NCI-H82 (cell line): Measurements from ENCODE around the gene TAOK1.

Source experiments
- DNase-seq: peaks from one replicate; lab custom pipeline; 2025; lab: John Stamatoyannopoulos, UW

Gene TAOK1

DNA sequence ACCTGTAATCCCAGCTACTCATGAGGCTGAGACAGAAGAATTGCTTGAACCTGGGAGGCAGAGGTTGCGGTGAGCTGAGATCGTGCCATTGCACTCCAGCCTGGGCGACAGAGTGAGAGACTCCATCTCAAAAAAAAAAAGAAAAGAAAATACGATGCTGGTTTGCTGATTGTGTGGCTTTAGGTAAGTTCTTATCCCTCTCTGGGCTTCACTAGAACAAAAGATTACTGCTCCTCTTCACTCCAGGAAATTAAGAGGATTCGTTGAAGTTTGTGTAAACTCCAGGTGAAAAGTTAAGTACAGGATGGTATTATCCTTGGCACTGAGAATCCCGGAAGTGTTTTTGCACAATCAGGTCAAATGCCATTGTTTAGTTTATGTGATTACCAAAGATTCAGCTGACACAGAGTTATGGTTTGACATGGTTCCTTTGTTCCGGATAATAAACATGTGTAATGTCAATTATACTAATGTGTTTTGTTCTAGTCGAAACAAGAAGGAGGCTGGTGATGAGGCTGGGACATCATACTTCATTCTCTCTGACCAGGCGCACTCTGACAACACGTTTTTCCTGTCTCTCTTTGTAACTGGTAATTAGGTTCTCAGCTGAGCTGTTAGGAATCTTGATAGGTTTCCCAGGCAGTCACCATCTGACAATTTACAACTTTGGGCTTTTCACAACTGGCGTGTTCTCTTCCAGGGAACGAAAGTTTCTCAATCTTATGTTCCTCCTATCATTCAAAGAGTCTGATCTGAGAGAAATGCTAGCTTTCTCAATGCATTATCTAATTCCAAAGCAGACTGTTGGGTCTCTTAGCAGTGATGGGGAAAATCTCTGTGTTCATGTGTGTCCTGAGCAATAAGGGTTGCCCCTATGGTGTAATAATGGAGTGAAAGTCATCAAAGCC lies 10.8 kb upstream of the TAOK1 start:
- DNase-seq = no peak

DNA sequence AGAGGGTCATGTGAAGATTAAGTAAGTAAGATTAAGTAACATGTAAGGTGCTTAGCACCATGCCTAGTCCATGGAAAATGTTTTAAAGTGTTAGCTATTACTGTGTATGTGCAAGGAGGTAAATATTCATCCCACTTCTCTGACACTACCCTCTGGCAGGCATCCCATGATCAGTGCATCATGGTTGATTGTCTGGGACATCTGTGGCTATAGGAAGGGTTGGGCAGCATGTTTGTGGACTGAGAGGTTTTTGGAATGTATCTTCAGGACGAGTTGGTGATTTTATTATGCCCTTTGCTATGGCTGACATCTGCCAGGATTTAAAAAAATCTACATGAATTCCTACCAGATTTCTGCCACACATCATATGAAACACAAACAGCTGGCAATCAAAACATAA lies 6.5 kb upstream of the TAOK1 start:
- no peak for DNase-seq

DNA sequence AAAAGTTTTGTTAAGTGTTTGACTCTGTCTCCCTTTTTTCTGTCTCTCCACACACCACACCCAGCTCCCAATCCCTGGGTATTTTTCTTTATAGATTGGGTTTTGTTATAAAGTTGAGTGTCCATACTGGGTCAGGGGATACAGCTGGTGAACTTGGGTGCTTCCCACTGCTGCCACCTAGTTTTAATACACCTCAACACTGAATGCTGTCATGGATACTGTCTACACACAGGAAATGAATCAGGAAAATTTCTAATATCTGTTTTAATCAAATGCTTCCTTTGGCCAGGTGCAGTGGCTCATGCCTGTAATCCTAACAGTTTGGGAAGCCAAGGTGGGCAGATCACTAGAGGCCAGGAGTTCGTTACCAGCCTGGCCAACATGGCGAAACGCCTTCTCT lies 5.3 kb upstream of the TAOK1 start:
- no peak for DNase-seq

DNA sequence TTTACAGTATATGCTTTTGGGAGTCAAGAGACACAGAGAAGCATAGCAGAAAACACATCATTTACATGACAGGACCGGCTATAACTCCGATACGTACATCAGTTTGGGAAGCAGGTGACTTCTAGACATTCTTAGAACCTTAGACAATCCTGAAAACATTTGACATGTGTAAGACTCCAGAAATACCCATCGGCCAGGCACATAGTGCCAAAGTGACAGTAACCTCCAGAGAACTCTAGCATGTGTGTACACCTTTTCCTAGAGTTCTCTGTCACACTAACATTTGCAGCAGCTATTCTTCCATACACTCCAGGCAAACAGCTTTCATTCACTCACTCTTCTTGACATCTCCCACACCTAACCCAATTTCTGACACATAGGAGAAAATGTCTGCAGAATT lies 3.4 kb upstream of the TAOK1 start:
- DNase-seq = no peak

DNA sequence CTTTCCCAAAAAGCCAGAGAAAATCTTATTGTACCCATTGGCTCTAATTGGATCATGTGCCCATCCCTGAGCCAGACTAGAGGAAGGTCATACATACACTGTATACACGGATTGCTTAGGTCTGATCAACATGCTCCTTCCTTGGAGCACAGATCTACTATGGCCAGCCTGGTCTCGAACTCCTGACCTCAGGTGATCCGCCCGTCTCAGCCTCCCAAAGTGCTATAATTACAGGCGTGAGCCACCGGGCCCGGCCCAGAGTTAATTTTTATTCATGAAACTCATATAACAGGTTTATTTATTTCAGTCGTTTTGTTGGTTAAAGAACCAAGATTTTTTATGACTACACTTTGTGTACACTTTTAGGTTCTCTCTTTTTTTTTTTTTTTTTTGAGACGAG lies 1.2 kb upstream of the TAOK1 start:
- no peak for DNase-seq

DNA sequence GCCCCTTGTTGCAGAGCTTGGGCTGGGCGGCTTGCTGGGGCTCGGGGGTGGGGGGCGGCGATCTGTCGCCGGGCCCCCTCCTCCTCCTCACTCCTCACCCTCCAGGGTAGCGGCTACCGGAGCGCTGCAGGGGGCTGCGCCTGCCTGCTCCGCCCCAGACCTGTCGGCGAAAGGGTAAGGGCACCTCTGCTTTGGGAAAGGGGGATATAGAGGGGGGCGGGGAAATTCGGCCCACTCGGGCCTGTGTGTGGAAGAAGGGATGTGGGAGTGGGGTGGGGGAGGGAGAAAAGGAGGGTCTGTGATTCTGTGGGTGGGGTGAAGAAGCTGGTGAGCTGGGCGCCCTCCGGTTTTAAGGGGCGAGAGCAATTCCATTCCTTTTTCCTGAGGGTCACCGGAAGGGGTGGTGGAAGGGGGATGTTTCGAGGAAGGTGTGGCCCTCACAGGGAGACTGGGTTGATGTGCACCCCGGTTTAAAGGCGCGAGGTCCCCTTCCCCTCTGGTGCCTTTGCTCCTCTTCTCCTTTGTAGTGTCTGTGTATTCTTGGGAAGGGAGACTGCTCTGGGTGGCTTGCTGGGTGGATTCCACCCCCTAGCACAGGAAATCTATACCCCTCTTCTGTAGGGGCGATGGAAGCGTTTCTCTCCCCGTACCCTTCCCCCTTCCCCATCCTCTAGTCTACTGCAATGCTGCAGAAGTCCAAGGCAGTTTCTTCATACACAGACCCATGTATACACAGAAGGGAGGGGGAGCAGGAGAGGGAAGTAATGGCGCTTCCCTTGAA lies 878 bp downstream of the TAOK1 start:
- peak; percentile 75 for DNase-seq

DNA sequence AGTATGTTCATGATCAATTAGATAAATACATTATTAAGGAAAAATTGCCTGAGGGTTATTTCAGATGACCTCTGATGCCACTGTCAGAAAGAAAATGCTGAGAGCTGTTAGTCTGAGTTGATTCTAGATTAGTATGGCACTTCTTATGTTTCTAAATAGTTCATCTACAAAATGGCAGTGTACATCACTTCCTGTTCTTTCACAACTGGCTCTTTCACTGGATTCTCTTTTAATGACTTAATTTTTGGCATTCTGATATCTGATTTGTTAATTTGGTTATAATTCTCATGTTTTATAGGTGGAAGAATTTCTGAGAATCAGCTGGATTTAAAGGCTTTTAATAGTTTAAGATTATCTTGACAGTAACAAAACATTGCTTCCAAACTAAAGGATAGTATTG lies 3.3 kb downstream of the TAOK1 start:
- DNase-seq = no peak

DNA sequence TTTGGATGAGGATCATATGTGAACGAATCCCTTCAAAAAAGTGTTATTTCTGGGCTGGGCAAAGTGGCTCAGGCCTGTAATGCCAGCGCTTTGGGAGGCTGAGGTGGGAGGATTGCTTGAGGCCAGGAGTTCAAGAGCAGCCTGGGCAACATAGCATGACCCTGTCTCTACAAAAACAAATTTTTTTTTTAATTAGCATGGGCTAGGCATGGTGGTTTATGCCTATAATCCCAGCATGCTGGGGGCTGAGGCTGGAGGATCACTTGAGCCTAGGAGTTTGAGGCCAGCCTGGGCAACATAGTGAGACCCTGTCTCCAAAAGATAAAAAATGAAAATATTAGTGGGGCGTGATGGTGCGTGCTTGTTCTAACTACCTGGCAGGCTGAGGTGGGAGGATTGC lies 4.6 kb downstream of the TAOK1 start:
- no peak for DNase-seq

DNA sequence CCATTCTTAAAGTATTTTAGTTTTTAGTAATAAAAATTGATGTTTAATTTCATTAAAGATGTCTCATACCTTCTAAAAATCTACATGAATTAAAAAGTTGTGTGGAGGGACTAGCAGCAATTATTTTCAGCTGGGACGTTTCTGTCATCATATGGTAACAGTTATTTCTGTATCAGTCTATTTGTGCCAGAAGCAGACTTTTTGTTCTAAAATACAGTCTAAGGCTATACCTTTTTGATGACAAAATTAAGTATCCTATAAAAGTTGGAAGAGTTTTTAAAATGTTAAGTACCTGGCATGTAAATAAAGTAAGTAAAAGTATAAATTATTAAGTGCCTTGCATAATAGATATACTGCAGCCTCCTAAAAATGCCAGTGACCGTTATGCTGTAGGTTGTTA lies 5.9 kb downstream of the TAOK1 start:
- DNase-seq = no peak

DNA sequence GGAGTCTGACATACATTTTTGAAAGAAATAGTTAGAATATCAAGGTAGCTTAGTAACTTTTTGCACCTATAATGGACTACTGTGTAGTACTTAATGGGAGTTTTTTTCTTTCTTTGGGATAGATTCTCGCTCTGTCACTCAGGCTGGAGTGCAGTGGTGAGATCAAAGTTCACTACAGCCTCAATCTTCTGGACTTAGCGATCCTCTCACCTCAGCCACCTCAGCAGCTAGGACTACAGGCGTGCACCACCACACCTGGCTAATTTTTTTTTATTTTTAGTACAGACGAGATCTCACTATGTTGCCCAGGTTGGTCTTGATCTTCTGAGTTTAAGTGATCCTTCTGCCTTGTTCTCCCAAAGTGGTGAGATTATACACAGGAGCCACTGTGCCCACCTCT lies 9.5 kb downstream of the TAOK1 start:
- no peak for DNase-seq

DNA sequence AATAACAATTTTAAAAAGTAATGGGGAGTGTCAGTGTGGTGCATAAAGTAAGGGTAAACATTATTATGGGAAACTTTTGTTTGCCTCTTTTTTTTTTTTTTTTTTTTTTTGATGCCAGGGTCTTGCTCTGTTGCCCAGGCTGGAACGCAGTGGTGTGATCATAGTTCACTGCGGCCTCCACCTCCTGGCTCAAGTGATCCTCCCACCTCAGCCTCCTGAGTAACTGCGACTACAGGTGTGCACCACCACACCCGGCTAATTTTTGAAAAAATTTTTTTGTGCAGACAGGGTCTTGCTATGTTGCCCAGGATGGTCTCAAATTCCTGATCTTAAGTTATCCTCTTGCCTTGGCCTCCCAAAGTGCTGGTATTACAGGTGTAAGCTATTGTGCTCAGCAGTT lies 10.7 kb downstream of the TAOK1 start:
- no peak for DNase-seq

DNA sequence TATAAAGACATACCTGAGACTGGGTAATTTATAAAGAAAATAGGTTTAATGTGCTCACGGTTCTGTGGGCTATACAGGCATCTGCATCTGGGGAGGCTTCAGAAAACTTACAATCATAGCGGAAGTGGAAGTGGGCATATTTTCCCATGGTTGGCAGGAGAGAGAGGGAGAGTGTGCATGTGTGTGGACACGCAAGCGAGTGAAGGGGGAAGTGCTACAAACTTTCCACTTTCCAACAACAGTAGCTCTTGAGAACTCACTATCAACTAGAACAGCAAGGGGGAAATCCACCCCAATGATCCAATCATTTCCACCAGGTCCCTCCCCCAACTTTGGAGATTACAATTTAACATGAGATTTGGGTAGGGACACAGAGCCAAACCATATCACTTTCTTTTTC lies 11.1 kb downstream of the TAOK1 start:
- DNase-seq = no peak

DNA sequence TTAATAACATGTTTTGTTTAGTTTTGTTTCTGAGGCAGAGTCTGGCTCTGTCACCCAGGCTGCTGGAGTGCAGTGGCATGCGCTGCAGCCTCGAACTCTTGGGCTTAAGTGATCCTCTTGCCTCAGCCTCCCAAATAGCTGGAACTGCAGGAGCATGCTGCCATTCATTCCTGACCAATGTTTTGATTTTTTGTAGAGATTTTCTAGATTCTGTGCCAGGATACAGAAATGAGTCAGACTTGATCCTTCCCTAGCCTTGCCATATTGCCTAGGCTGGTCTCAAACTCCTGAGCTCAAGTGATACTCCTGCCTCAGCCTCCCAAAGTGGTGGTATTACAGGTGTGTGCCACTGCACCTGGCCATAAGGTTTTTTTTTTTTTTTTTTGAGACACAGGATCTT lies 17.7 kb downstream of the TAOK1 start:
- DNase-seq = no peak

DNA sequence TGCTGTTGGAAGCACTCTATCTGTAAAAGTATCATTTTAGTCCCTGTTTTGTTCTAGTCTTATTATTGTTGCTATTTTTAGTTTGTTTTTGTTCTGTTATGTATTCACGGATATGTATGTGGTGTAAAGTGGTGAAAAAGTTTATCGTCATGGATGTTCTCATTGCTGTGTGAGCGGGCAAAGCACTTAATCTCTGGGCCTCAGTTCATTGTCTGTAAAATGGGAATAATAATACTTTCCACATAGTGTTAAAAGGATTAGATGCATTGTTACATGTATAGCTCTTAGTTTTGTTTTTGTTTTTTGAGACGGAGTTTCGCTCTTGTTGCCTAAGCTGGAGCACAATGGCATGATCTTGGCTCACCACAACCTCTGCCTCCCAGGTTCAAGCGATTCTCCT lies 19.8 kb downstream of the TAOK1 start:
- no peak for DNase-seq

DNA sequence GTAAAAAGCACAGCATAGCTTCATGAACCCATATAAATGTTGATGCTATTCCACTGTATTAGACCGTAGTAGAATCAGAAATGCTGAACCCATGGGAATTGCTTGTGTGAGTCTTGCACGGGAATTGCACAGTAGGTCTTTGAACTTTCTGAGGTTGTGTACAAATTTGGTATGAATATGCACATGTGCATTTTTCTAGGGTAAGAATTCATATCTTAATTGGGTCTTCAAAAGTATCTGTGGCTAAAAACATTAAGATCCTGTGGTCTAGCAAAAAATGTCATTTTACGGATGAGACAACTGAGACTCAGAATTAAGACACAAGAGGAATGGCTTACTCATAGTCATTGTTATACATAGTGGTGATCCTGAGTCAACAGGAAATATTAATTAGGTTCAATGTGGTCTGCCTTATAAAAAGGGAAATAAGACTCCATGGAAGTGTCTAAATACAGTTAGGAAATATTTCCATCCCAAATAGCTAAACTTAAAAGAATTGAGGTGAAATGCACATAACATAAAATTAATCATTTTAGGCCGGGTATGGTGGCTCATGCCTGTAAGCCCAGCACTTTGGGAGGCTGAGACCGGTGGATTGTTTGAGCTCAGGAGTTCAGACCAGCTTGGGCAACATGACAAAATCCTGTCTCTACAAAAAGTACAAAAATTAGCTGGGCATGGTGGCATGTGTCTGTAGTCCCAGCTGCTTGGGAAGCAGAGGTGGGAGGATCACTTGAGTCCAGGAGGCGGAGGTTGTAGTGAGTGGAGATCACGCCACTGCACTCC lies 22.8 kb downstream of the TAOK1 start:
- no peak for DNase-seq

DNA sequence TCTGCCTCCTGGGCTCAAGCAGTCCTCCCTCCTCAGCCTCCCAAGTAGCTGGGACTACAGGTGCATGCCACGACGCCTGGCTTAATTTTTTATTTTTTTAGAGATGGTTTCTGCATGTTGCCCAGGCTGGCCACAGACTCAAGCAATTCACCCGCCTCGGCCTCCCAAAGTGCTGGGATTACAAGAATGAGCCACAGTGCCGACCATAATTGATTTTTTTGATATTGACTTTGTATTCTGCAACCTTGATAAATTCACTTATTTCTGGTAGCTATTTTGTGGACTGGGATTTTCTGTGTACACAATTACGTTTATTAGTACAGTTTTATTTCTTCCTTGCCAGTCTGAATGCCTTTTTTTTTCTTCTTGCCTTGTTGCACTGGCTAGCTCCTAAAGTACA lies 30.0 kb downstream of the TAOK1 start:
- DNase-seq = no peak

DNA sequence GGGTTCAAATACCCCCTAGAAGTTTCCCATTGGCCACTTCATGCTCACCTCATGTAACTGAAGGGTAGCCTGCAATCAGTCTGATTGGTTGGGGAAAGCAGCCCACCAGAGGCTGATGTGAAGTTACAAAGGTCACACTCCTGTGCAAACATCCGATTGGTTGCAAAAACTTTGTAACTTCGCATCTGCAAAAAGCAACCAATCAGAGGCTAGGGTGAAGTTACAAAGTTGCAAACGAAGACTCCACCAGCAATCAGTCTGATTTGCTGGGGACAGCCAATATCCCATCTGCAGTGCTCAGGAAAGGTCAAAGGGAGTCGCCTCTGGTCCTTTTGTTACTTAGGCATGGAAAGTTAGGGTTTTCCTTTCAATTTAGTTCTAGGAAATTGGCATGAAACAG lies 40.1 kb downstream of the TAOK1 start:
- no peak for DNase-seq

DNA sequence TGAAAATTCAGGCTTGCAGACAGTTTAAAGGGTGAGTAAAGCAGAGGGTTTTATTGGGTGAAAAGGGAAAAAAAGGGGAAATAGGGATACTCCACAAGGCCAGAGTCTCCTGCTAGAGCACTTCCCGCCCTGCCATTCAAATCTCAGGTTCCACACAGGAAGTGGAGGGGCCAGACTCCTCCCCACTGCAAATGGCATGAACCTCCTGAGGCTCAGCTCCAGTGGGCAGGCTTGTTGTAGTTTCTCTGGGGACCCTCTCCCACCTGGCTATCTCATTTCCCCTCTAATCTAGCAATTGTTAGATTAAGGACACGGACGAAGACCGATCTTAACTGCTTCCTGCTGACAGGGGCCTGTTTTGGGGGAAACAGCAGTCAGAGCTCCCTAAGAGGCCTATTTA lies 43.4 kb downstream of the TAOK1 start:
- no peak for DNase-seq

DNA sequence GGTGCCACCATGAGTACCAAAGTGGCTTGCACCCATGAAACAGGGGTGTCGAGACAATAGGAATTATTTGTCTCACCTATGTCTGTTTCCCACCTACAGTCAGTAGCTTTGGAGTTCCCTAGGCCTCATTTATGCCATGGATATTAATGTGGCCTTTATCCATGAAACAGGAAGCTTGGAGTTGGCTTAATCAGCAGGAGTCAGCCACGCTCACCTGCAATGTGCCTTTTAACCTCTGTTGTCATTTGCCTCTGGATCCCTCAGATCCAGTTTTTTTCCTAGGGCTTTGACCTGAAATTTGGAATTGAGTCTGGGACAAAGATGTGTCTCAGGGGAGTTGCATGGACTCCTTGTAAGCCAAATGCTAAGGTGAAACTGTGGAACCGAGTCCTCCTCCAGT lies 44.4 kb downstream of the TAOK1 start:
- DNase-seq = no peak

DNA sequence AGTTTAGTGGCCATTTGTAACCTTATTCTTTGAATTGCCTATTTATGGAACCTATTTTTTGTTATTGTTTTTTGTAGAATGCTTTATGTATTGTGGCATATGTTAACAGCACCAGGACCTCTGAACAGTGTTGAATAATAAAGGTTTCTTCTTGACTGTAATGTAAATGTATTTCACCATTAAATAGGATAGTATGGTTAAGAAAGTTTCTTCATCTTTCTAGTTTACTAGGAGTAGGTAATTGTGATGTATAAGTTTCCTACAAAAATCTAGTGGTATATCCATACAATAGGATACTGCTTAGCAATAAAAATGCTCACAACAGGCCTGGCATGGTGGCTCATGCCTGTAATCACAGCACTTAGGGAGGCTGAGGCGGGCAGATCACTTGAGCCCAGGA lies 52.3 kb downstream of the TAOK1 start:
- DNase-seq = no peak

DNA sequence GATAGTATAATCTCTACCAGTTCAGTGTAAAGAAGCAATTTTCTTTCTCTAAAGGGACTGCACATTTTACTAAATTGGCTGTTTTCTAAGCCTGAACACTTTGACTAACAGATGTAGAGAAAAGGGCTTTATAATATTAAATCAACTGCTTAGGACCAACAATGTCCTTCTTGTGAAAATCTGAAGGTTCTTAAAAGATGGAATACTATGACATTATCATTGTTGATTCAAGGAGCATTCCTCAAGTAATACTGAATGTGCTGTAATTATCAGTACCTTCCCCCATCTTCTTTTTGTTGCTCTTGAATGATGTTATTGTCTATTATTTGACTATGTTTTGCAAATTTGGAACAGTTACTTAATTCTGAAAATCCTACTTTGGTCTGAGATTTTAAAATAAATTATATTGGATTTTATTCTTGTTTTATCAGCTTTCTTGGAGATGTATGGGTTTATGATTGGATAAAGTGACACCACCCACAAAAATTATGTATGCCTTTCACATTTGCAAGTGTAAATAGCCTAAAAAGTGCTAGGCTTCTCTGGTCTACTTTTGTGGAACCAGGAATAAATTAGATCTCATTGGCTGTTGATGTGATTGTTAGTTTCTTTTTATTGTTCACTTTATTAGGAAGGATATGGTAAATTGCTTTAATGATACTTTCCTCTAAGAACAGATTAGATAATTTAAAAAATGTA lies 53.0 kb downstream of the TAOK1 start:
- no peak for DNase-seq

DNA sequence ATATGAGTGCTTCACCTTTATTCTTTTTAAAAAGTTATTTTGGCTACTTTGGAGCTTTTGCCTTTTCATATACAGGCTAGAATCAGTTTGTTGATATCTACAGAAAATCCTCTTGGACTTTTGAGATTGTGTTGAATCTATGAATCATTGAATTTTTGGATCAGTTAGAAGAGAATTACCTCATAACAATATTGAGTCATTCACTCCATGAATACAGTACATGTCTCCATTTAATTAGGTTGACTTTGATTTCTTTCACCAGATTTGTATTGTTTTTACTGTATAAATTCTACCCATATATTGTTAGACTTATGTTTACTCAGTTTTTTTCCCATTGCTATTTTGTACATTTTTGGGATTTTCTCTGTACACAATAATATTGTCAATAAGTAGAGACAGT lies 54.4 kb downstream of the TAOK1 start:
- DNase-seq = no peak
